Measurements from ENCODE around the gene CBFA2T3. TPM values are rescaled to one million over a fixed set of nuclear protein-coding genes. Genes with fewer than 3 reads are reported as not detected.

The CBFA2T3 gene
- total RNA-seq, 1 donor from 2014 or later, result 11.1 TPM

DNA sequence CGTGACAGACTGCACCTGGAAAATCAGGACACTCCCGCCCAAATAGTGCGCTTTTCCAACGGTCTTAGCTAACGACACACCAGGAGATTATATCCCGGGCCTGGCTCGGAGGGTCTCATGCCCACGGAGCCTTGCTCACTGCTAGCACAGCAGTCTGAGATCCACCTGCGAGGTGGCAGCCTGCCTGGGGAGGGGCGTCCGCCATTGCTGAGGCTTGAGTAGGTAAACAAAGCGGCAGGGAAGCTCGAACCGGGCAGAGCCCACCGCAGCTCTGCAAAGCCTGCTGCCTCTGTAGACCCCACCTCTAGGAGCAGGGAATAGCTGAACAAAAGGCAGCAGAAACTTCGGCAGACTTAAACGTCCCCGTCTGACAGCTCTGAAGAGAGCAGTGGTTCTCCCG, 125.4 kb downstream of the CBFA2T3 start:
- ATAC-seq (no peak), DNase-seq (ENCODE audit: missing footprints) (no peak)
- intact Hi-C loops (cut with DNase I), result no loop called here

DNA sequence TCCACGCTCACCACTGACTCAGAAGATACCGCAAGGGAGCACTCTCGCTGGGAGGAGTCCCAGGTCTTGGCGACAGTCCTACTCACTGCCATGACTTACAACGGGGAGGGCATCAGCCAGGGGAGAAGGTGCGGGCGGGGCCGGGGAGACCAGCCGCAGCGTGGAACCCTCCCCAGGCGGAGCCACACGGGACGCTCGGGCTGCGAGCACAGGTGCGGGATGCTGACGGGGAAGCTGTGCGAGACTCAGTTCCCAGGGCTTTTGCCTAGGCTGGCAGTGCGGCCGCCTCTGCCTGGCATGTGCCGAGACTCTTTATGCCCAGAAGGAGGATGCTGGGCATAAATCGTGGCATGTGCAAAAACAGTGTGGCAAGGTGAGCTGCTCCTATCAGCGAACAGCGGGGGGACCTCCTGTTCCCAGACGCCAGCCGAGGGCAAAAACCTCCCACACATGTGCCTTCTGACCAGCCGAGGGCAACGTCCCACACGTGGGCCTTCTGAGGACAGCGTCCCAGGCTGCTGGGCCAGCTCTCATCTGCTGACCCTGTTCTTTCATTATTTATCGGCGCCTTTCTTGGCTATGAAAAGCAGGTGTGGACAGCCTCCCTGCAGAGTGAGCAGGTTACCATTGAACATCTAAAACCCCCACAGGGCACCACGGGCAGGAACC, 126.3 kb downstream of the CBFA2T3 start:
- intact Hi-C loops (cut with DNase I), result no loop called here
- DNase-seq (ENCODE audit: missing footprints), result no peak
- no peak for ATAC-seq

DNA sequence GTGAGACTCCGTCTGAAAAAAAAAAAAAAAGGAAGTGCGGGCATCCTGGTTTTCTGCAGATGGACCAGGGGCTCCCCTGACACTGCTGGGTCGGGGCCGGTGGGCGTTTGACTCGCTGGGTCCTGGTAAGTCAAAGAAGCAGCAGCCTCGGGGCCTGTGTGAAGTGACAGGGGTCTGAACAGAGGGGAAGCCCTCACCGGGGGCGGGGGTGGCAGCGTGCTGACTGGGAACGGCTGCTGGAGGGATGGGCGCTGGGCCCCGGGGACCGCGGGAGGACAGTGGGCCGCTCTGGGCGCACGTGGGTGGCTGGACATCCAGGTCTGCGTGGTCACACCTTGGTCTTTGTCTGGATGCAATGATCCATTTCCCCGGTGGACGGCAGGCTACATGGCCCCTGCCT, 128.4 kb downstream of the CBFA2T3 start:
- no peak for DNase-seq (ENCODE audit: missing footprints)
- intact Hi-C loops (cut with DNase I), result no loop called here

DNA sequence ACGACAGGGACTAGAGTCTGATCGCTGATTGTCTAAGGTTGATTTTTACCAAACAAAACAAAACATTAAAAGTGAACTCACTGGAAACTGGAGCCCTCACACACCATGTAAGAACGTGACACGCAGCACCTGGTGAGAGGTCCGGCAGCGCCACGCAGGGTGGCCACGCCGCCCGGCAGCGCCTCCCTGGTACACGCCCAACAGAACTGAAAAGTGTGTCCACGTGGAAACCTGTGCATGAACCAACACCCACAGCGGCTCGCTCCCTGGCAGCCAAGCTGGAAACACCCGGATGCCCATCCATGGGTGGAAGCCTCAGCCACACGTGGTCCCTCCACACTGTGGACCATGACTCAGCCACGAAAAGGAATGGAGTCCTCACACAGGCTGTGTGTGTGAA, 129.4 kb downstream of the CBFA2T3 start:
- intact Hi-C loops (cut with DNase I), result no loop called here
- ATAC-seq, result no peak
- no peak for DNase-seq (ENCODE audit: missing footprints)

More for the DNA sequence above, 128.4 kb downstream of the CBFA2T3 start:
- no peak for ATAC-seq

GRCh38 chr16:88846088-88846487, 130.9 kb downstream of the CBFA2T3 start:
- intact Hi-C loops (cut with DNase I), result no loop called here
- DNase-seq (ENCODE audit: missing footprints), result no peak

GRCh38 chr16:88844419-88845036, 132.5 kb downstream of the CBFA2T3 start:
- DNase-seq (ENCODE audit: missing footprints) (no peak), ATAC-seq (no peak)
- intact Hi-C loops (cut with DNase I), result no loop called here

More at GRCh38 chr16:88846088-88846487, 130.9 kb downstream of the CBFA2T3 start:
- ATAC-seq, result no peak

DNA sequence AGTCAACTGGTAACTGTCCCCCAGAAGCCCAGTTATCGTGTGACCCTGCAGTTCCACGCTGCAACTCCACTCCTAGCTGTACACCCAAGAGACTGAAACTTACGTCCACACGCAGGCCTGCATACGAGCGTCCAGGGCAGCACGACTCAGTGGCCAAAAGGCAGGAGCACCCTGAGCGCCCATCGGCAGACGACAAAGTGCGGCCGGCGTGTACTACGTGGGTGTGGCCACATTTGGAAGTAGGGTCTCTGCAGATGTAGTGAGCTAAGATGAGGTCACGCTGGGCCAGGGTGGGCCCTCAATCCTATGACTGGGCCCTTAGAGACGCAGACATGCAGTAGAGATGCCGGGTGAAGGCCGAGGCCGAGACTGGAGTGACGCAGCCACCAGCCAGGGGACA, 133.8 kb downstream of the CBFA2T3 start:
- intact Hi-C loops (cut with DNase I), result no loop called here
- no peak for ATAC-seq
- no peak for DNase-seq (ENCODE audit: missing footprints)

DNA sequence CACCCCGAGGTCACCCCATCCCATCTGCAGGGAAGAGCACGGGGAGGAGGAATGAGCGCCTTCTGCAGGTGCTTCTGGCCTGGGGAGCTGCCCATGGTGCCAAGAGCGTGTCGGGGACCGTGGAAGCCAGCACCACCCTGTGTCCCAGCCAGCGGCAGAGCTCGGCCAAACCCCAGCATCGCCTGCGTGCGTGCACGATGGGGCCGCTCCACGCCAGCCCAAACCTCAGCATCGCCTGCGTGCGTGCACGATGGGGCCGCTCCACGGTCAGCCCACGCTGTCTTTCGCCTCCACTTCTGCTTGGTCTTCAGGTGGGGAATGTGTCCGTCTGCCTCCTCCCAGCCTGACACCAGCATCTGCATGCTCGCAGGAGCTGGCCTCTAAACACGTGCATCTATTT, 134.2 kb downstream of the CBFA2T3 start:
- intact Hi-C loops (cut with DNase I), result no loop called here
- no peak for ATAC-seq
- DNase-seq (ENCODE audit: missing footprints), result no peak

- intact Hi-C loops (cut with DNase I), result no loop called here
- no peak for ATAC-seq
- no peak for DNase-seq (ENCODE audit: missing footprints)
These were observed 134.7 kb downstream of the CBFA2T3 start for GRCh38 chr16:88842308-88842756.

- no peak for ATAC-seq
These were observed 135.3 kb downstream of the CBFA2T3 start for GRCh38 chr16:88841521-88842307.

DNA sequence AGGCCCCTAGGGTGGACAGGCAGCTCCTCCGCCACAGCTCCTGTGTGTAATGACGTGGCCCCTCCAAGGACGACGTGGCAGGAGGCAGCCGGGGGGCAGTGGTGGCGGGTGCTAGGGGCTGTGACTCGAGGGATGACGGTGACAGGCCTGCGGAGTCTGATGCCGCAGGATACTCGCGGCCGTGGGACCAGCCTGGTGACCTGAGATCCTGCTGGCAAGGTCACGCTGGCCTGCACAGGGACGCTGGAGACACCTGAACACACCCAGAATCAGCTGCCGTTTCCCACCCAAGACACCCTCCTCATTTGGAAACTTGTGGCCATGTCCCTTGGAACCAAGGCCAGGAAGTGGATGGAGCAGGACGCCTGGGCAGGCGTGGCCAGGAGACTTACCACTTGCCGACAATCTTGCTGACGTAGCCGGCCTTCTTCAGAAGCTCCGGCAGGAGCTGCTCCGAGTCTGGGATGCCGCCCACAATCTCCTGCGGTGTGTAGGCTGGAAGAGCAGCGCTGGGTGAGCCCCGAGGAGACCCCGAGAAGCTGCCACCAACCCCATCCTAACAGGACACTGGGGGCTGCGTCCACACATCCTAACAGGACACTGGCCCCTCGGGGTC, 136.3 kb downstream of the CBFA2T3 start:
- ATAC-seq (no peak), DNase-seq (ENCODE audit: missing footprints) (no peak)
- intact Hi-C loops (cut with DNase I), result no loop called here

More at GRCh38 chr16:88841521-88842307, 135.3 kb downstream of the CBFA2T3 start:
- intact Hi-C loops (cut with DNase I), result no loop called here
- DNase-seq (ENCODE audit: missing footprints), result no peak

DNA sequence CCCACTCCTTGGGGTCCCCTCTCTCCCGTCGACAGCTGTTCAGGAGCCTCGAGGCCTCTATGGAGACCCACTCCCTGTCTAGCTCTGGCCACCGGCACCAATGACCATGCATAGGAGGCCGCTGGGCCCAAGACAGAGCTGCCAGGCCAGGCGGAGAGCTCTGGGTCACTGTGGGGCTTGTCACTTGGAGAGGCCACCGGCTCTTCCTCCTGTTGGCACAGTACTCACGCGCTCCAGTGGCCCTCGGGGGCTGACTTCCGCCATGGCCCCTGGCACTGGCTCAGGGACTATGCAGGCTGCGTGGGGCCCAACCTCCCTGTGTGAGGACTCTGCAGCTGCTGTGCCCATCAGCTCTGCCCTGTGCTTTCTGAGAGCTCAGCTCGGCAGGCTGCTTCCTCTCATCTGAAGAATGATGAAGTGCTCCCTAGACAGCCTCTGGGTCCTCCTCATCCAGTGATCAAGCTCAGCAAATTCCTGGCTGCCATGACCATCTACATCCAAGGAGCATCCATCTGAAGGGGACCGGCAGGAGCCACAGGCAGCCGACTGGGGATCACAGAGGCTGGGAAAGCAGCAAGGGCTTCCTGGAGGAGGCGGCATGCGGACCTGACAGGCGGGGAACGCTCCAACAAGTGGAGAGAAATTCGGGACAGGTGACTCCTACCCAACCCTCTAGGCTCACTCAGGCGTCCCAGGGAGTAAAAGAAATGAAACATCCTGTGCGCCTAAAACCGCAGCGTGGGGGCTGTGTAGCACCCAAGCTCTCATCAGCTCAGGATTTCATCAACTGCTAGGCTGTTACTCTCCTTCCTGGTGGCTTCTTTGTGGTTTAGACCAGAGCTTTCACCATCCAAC, 137.0 kb downstream of the CBFA2T3 start:
- ATAC-seq, result no peak
- DNase-seq (ENCODE audit: missing footprints), result no peak
- intact Hi-C loops (cut with DNase I), result no loop called here

- DNase-seq (ENCODE audit: missing footprints) (no peak), ATAC-seq (no peak)
- intact Hi-C loops (cut with DNase I), result no loop called here
These were observed 137.9 kb downstream of the CBFA2T3 start for GRCh38 chr16:88839026-88839529.

GRCh38 chr16:88838566-88838965, 138.4 kb downstream of the CBFA2T3 start:
- intact Hi-C loops (cut with DNase I), result no loop called here
- ATAC-seq, result no peak
- no peak for DNase-seq (ENCODE audit: missing footprints)

GRCh38 chr16:88837806-88838205, 139.2 kb downstream of the CBFA2T3 start:
- DNase-seq (ENCODE audit: missing footprints) (no peak), ATAC-seq (no peak)
- intact Hi-C loops (cut with DNase I), result no loop called here

GRCh38 chr16:88836791-88837190, 140.2 kb downstream of the CBFA2T3 start:
- no peak for DNase-seq (ENCODE audit: missing footprints)
- ATAC-seq, result no peak
- intact Hi-C loops (cut with DNase I), result no loop called here

GRCh38 chr16:88835818-88836217, 141.2 kb downstream of the CBFA2T3 start:
- intact Hi-C loops (cut with DNase I), result no loop called here
- no peak for ATAC-seq
- DNase-seq (ENCODE audit: missing footprints), result no peak

GRCh38 chr16:88835383-88835782, 141.6 kb downstream of the CBFA2T3 start:
- no peak for DNase-seq (ENCODE audit: missing footprints)
- ATAC-seq, result no peak
- intact Hi-C loops (cut with DNase I), result no loop called here

Measured in Right ventricle myocardium inferior (tissue), 1 donor.